Measurements from ENCODE around the gene ADGRL3.
"Not testable (repeated sequence)": the region's sequence is repeated elsewhere in the genome, so short reads cannot be mapped to it uniquely, and the experiment has no call there.

Gene ADGRL3

GRCh38 chr4:61507091-61507490 lies 307.0 kb downstream of the ADGRL3 start:
- TF ChIP-seq EZH2 (IDR thresholded peaks at IDR 0.05; ENCODE audit: borderline replicate concordance, low read depth, low read length, severe bottlenecking), result no peak
- TF ChIP-seq, protein P1, sequence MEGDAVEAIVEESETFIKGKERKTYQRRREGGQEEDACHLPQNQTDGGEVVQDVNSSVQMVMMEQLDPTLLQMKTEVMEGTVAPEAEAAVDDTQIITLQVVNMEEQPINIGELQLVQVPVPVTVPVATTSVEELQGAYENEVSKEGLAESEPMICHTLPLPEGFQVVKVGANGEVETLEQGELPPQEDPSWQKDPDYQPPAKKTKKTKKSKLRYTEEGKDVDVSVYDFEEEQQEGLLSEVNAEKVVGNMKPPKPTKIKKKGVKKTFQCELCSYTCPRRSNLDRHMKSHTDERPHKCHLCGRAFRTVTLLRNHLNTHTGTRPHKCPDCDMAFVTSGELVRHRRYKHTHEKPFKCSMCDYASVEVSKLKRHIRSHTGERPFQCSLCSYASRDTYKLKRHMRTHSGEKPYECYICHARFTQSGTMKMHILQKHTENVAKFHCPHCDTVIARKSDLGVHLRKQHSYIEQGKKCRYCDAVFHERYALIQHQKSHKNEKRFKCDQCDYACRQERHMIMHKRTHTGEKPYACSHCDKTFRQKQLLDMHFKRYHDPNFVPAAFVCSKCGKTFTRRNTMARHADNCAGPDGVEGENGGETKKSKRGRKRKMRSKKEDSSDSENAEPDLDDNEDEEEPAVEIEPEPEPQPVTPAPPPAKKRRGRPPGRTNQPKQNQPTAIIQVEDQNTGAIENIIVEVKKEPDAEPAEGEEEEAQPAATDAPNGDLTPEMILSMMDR (IDR thresholded peaks at IDR 0.05; ENCODE audit: borderline replicate concordance, extremely low read depth, low read length, poor library complexity, severe bottlenecking), result no peak
- Histone ChIP-seq H3K4me2 (ENCODE audit: insufficient read depth, low read length) (no peak overlapping the region), H3K27ac (ENCODE audit: low read length) (no peak overlapping the region), H3K4me3 (ENCODE audit: low read depth in 1 of 2, low read length in 2 of 2) (no peak overlapping the region), H3K79me2 (ENCODE audit: insufficient read depth, low read length) (no peaks in the 10 kb centered on the region), H3K9me3 (ENCODE audit: insufficient read depth, low read length, severe bottlenecking) (no peaks in the 10 kb centered on the region), H4K20me1 (ENCODE audit: insufficient read depth, low read length) (no peaks in the 10 kb centered on the region), H3K4me1 (ENCODE audit: insufficient read depth, low read length) (no peaks in the 10 kb centered on the region), H3K9ac (ENCODE audit: low read depth, low read length) (no peak overlapping the region), H3K27me3 (ENCODE audit: insufficient read depth, low read length, poor library complexity) (no peaks in the 10 kb centered on the region), H3K36me3 (ENCODE audit: insufficient read depth, low read length) (no peaks in the 10 kb centered on the region), H2AFZ (ENCODE audit: low read depth, low read length) (no peak overlapping the region)
- no peak for DNase-seq
- no peak for ATAC-seq (ENCODE audit: insufficient read depth, low read depth)

GRCh38 chr4:61509721-61510241 lies 309.7 kb downstream of the ADGRL3 start:
- not testable (repeated sequence) for H4K20me1 ChIP-seq (ENCODE audit: insufficient read depth, low read length); H3K27ac ChIP-seq (ENCODE audit: low read length); DNase-seq; H2AFZ ChIP-seq (ENCODE audit: low read depth, low read length); H3K9me3 ChIP-seq (ENCODE audit: insufficient read depth, low read length, severe bottlenecking); H3K79me2 ChIP-seq (ENCODE audit: insufficient read depth, low read length); H3K4me1 ChIP-seq (ENCODE audit: insufficient read depth, low read length); ATAC-seq (ENCODE audit: insufficient read depth, low read depth); H3K4me2 ChIP-seq (ENCODE audit: insufficient read depth, low read length); H3K4me3 ChIP-seq (ENCODE audit: low read depth in 1 of 2, low read length in 2 of 2); H3K36me3 ChIP-seq (ENCODE audit: insufficient read depth, low read length); H3K27me3 ChIP-seq (ENCODE audit: insufficient read depth, low read length, poor library complexity); H3K9ac ChIP-seq (ENCODE audit: low read depth, low read length)

- no peaks in the 10 kb centered on the region for H3K9me3 ChIP-seq (ENCODE audit: insufficient read depth, low read length, severe bottlenecking)
- H4K20me1 ChIP-seq (ENCODE audit: insufficient read depth, low read length), result no peaks in the 10 kb centered on the region
- ATAC-seq (ENCODE audit: insufficient read depth, low read depth) (no peak), DNase-seq (no peak)
- no peak overlapping the region for H3K4me2 ChIP-seq (ENCODE audit: insufficient read depth, low read length)
- no peaks in the 10 kb centered on the region for H3K36me3 ChIP-seq (ENCODE audit: insufficient read depth, low read length)
- no peak overlapping the region for H3K4me3 ChIP-seq (ENCODE audit: low read depth in 1 of 2, low read length in 2 of 2)
- no peak overlapping the region for H3K9ac ChIP-seq (ENCODE audit: low read depth, low read length)
- no peak overlapping the region for H2AFZ ChIP-seq (ENCODE audit: low read depth, low read length)
- no peaks in the 10 kb centered on the region for H3K27me3 ChIP-seq (ENCODE audit: insufficient read depth, low read length, poor library complexity)
- no peak for TF ChIP-seq EZH2 (IDR thresholded peaks at IDR 0.05; ENCODE audit: borderline replicate concordance, low read depth, low read length, severe bottlenecking)
- TF ChIP-seq, protein P1 (IDR thresholded peaks at IDR 0.05; ENCODE audit: borderline replicate concordance, extremely low read depth, low read length, poor library complexity, severe bottlenecking), result no peak
- no peaks in the 10 kb centered on the region for H3K79me2 ChIP-seq (ENCODE audit: insufficient read depth, low read length)
- no peaks in the 10 kb centered on the region for H3K4me1 ChIP-seq (ENCODE audit: insufficient read depth, low read length)
- no peak overlapping the region for H3K27ac ChIP-seq (ENCODE audit: low read length)
Observed at GRCh38 chr4:61511716-61512488, 311.8 kb downstream of the ADGRL3 start.

- no peaks in the 10 kb centered on the region for H3K27me3 ChIP-seq (ENCODE audit: insufficient read depth, low read length, poor library complexity)
- no peaks in the 10 kb centered on the region for H3K9me3 ChIP-seq (ENCODE audit: insufficient read depth, low read length, severe bottlenecking)
- no peak overlapping the region for H3K27ac ChIP-seq (ENCODE audit: low read length)
- no peaks in the 10 kb centered on the region for H3K79me2 ChIP-seq (ENCODE audit: insufficient read depth, low read length)
- H4K20me1 ChIP-seq (ENCODE audit: insufficient read depth, low read length), result no peaks in the 10 kb centered on the region
- no peaks in the 10 kb centered on the region for H3K36me3 ChIP-seq (ENCODE audit: insufficient read depth, low read length)
- H3K4me3 ChIP-seq (ENCODE audit: low read depth in 1 of 2, low read length in 2 of 2), result no peak overlapping the region
- ATAC-seq (ENCODE audit: insufficient read depth, low read depth) (no peak), DNase-seq (no peak)
- H3K4me1 ChIP-seq (ENCODE audit: insufficient read depth, low read length), result no peaks in the 10 kb centered on the region
- H2AFZ ChIP-seq (ENCODE audit: low read depth, low read length), result no peak overlapping the region
- H3K9ac ChIP-seq (ENCODE audit: low read depth, low read length), result no peak overlapping the region
- no peak overlapping the region for H3K4me2 ChIP-seq (ENCODE audit: insufficient read depth, low read length)
- TF ChIP-seq, protein P1 (IDR thresholded peaks at IDR 0.05; ENCODE audit: borderline replicate concordance, extremely low read depth, low read length, poor library complexity, severe bottlenecking), result no peak
- TF ChIP-seq EZH2 (IDR thresholded peaks at IDR 0.05; ENCODE audit: borderline replicate concordance, low read depth, low read length, severe bottlenecking), result no peak
Observed at GRCh38 chr4:61514991-61515390, 314.9 kb downstream of the ADGRL3 start.
